ENCODE results near the gene CHTOP.

- TF ChIP-seq POLR2A (IDR thresholded peaks at IDR 0.05) = no peak
- TF ChIP-seq CTCF (IDR thresholded peaks at IDR 0.05) = no peak
Measured at GRCh38 chr1:153624965-153625611, 8.8 kb upstream of the CHTOP start.
